ENCODE results near the gene TMEM106B. TPM values are rescaled to one million over a fixed set of nuclear protein-coding genes. Genes with fewer than 3 reads are reported as not detected.

Gene TMEM106B
- total RNA-seq, 1 experiment from 2014 or later, result 27.5 TPM

DNA sequence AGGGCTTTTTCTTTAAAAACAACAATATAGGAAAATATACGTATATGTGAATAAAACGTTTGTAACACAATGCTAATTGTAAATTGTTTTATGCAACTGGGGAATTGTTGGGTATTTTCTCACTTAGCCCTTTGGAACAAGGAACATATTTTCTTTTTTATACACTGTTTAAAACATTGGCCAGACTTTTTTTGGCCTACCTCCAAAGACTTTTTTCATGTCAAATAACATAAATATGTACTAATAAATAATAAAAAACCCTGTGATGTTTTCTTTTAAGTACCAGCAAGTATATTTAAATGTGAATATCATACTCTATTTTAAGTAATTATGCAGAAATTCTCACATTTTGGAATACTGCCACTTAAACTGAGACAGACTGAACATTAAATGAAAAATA, 15.7 kb downstream of the TMEM106B start:
- no peak for DNase-seq (ENCODE audit: low read depth)

DNA sequence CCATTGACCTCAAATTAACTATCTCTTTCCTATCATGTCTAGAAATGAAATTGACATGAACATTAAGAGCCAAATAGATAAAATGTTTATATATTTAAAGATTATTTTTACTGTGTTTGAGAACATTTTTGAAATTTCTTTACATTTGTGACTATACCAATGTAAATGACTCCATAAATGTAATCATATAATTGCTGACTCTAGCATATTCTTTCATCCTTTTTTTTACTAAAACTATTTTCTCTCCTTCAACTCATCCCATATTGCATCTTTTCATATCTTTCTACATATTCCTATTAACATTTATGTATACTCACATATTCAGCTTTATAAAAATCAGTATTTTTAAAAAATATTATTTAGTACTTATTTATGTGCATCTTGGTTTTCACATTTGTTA, 16.9 kb downstream of the TMEM106B start:
- DNase-seq (ENCODE audit: low read depth), result no peak

DNA sequence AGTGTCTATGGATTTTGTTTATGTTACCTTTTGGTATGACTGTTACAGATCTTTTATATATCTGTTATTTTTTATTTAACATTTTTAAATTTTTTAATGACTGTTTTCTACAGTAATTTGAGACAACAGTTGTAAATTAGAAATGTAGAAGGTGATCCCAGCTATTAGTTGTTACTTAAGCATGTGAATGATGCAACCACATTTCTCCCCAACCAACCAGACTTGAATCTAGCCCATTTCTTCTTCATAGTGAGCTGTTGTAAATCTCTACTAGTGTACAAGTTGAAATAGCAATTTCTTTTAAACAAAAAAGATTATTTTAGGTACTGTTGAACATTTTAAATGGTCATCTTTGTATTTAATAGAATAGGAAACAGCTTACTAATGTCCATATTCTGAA, 18.0 kb downstream of the TMEM106B start:
- DNase-seq (ENCODE audit: low read depth), result no peak

DNA sequence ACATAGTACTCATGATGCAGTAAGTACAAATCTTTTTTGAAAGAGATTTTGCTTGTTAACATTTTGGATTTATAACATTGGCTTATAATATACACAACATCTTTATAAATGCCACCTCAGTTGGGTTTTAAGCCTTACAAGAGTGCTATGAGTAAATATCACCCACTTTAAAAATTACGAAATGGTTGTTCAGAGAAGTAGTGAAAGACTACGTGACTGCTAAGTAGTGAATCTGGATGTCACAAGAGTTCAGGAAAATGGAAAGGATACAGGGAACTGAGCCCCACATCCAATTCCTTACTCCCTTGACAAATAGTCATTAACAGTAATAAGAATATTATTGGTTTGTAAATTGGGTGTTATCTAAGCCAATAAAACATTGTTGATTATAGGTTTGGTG, 20.0 kb downstream of the TMEM106B start:
- no peak for DNase-seq (ENCODE audit: low read depth)

DNA sequence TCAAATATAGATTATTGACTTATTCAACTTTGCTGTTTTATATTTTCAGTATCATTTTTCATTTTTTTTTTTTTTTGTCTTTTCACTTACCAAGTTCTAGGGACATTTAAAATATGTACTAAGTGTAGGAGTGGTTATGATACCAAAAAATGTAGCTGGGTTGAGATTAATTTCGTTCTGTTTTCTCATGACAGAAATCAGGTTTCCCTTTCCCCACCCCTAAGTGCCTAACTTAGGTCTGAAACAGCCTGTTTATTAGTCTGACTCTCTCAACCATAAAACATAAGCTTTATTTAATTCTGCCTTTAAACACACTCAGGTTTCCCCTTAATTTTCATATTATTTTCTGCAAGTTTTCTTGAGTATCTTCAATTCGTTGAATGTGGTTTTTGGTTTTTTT, 22.1 kb downstream of the TMEM106B start:
- DNase-seq (ENCODE audit: low read depth), result no peak

DNA sequence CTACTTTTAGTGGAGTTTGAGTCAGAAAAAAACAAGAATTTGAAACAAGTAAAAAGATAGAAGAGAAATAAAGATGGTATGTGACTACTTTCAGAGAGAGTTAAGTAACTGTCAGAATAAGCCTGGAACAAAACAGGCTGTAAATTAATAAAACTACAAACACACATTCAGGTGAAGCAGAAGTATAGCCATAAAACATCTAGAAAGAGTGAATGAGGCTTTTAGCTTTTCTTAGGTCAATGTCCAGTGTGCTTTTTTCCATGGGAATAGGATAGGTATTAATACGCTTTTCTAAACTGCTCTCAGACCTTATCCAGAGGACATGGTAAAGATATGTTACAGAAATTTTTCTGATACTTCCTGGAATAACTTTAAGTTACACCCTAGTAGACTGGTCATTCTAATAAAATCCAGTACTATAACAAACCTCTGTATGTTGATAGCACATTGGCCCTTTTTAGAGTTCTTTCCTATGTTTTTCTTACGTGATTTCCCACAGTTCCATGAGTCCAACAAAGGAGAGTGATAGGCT, 23.3 kb downstream of the TMEM106B start:
- no peak for DNase-seq (ENCODE audit: low read depth)

DNA sequence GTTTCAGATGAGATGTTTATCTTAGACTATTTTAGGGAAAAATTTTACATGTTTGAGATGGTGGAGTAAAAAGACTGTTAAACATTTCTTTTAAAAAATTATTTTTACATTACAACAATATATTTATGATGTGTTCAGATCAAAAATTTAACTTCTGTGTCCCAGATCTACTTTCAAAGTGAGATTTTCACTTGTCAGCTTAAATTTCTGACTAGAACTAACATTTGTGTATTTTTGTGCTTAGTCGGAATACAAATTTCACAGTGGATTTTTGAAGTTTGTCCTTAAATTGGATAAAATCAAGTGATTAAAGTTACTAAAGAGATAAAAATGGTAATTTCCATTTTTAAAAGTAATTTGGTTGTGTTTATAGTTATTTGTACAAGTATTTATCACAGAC, 24.9 kb downstream of the TMEM106B start:
- DNase-seq (ENCODE audit: low read depth), result no peak

DNA sequence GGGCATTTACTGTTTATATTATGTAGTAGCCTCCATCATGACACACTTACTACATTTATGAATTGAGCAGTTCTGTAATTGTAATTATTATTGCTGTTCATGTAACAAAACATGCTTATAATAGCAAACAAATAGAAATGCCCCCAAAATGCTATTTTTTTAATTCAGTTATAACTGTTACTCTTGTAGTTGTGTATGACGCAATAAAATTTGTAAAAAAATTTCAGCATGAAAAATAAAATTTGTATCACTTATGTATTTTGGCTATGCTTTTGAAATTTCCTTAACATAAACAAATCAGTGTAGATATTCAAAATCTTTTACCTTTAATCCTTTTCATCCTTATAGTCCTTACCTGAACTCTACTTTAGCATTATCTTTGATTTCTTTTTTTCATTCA, 25.9 kb downstream of the TMEM106B start:
- DNase-seq (ENCODE audit: low read depth), result no peak

DNA sequence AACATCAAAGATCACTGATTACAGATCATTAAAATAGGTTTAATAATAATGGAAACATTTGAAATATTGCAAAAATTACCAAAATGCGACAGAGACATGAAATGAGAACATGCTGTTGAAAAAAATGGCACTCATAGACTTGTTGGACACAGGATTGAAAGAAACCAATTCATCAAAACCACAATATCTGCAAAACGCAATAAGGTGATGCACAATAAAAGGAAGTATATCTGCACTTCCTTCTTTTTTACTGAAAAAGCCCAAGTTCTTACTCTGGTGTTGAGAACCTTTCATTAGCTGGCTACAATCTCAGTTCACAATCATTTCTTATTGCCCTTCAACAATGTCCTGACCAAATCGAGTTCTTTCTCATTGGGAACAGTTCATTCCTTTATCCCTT, 28.7 kb downstream of the TMEM106B start:
- DNase-seq (ENCODE audit: low read depth), result no peak

DNA sequence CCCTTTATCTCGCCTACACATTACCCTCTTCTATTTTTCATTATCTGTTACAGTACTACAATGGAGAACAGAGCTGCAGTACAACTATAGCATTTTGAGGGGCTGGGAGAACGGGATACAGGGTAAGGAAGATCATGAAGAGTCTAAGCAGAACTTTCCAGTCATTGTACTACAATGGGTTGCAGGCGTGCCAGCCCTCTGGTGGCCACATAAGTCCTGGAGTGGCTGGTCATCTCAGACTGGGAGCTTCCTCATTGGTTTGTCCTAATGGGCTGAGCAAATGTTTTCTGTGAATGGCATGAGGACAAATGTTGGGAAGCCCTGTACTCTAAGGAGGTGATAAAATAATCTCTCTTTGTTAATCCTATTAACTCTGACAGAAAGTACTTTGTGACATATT, 33.0 kb downstream of the TMEM106B start:
- peak; percentile 29 for DNase-seq (ENCODE audit: low read depth)

DNA sequence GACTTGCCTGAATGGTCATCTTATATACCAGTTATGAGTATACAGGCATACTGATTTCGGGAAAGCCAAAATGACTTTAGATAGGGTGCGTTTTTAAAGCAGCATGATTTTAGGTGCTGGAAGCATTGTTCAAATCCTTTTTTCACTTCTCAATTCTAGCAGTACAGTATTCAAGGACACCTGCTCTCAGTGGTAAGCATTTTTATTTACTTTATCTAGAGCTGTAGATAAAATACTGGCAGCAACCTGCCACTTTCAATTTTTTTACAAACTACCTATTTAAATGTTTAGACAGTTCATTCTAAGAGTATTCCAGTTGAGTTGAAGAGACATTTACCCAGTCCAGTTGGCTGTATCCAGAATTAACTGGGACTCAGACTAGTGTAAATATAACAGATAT, 33.6 kb downstream of the TMEM106B start:
- no peak for DNase-seq (ENCODE audit: low read depth)

DNA sequence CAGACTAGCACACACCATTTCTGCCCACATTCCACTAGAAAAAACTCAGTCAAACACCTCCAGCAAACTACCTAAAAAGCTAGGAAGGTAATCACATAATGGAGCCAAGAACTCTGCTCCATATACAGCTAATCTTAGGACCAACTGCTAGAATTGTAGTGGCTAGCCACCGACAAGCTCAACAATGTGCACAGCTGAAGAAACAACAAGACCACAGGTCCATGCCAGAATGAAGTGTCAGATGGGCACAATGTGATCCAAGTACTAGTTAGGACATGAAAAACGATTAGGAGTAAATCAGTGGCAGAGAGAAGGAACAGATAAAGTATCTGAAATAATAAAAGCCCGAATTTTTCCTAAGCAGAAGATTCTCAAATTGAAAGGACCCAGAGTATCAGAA, 38.6 kb downstream of the TMEM106B start:
- no peak for DNase-seq (ENCODE audit: low read depth)

DNA sequence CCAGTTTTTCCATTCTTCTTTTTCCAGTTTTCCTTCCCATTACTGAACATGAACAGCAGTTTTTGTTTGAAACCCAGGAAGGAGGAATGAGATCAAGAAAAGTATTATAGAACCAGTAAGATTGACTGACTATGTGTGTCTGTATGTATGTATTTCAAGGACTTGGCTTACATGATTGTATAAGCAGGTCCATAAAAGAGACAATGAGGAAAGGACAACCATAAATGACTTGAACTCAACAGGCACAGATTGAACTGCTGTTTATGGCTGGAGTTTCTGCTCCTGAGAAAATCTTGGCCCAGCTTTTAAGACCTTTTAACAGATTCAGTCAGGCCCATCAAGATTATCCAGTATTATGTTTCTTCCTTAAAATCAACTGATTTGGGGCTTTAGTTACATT, 39.1 kb downstream of the TMEM106B start:
- no peak for DNase-seq (ENCODE audit: low read depth)

DNA sequence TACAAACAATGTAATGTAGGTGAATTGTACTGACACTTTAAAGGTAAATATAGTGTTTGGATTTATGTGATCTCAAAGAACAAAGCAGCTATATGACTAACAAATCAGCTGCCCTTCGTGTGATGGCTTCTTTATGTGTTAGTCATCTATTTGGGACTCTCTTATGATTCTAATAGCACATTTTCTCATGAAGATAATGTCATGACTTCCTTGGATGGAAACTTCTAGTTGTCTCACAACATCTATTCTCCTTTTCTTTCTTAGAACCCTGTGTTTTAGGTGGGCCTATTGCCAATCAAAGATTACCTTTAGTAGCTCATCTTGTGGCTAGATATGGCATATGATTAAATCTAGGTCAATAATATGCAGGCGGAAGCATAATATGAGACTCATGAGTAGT, 45.0 kb downstream of the TMEM106B start:
- peak; percentile 42 for DNase-seq (ENCODE audit: low read depth)

DNA sequence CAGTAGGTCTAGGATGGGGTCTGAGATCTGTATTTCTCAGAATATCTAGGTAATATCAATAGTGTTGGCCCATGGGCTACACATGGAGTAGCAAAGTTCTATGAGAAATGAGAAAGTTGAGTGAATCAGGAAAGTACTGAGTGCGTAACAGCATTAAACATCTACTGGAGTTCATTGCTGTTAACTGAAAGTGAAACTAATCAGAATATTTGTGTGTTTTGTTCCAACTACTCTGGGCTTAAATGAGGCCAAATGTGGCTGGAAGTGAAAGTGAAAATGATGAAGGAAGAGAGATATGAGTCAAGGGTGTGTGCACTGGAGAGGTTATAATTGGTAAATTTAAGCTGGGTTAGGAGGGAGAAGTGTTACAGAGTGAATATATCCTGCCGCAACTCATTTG, 46.5 kb downstream of the TMEM106B start:
- peak; percentile 59 for DNase-seq (ENCODE audit: low read depth)

DNA sequence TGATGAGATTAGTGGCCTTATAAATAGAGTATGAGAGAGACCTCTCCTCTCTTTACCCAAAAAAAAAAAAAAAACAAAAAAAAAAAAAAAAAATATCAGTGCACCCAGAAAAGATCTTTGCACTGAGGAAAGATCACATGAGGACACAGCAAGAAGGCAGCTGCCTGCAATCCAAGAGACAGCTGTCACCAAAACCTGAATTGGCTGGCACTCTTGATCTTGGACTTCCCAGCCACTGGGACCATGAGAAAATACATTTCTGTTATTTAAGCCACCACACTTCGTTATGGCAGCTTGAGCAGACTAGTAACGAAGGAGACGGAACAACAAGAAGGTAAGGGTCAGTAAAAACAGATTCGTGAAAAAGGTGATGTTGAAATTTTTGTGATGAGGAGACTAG, 47.0 kb downstream of the TMEM106B start:
- DNase-seq (ENCODE audit: low read depth), result no peak

DNA sequence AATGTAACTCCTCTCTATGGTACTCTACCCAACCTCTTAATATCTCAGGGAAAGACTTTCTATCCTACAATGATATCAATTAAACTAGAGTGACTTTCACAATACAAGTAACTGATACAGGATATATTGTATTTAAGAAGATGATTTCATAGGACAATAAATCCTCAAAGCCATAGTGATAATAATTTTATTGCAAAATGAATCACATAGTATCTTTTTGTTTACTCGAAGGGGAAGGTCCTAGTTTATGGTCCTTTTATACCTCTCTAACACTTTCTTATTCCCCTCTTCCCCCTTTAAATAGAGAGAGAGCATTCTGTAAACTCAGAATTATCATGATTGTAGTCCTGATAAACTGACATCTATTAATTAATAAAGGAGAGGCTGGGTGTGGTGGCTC, 56.4 kb downstream of the TMEM106B start:
- no peak for DNase-seq (ENCODE audit: low read depth)

DNA sequence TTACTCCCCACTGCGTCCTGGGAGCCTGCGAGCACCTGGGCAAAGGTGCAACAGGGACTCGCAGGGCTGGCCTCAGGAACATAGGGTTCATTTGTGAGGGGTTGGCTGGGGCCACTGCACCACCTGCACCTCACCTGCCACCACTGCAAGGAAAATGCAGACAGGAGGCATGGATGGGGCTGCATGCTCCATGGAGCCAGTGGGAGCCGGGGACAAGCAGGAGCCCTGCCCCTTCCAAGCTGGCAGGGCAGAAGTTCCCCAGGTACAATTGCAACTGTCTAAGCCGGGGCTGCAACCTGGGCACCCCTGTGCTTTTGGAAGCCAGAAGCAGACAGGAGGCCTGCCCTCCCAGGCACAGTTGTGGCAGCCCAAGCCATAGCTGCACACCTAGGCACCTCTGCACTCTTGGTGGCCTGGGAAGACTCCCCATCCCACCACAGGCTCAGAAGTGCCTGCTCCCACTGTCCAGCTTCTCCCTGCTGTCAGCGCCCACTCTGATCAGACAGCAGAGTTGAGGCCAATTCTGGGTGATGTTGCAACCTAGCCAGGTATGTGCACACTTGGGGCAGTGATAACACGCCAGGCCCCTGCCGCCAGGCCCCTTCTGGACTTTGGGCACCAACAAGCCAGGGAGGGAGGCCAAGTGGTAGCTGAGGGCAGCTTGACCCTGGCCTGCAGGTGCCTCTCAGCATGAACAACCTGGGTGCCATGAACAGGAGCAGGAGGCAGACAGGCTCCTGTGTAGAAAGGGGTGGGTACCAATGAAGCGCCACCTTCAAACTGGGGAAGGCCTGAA, 58.2 kb downstream of the TMEM106B start:
- no peak for DNase-seq (ENCODE audit: low read depth)

DNA sequence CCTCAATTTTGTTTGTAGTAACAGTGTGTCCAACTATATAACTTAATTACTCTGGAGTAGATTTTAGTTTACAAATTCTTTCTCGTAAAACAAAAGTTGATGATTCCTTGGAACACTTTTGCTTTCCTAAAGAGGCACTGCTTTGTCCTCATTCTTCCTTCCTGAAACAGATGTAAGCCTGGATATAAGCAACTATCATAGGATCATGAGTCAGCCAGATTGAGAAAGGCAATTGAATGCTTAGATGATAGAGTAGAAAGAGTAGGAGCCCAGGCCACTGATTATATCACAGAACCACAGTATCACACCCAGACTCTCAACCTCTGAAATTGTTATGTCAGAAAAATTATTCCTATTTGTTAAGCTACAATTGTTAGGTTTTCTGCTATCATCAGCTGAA, 69.9 kb downstream of the TMEM106B start:
- DNase-seq (ENCODE audit: low read depth), result peak; percentile 48

DNA sequence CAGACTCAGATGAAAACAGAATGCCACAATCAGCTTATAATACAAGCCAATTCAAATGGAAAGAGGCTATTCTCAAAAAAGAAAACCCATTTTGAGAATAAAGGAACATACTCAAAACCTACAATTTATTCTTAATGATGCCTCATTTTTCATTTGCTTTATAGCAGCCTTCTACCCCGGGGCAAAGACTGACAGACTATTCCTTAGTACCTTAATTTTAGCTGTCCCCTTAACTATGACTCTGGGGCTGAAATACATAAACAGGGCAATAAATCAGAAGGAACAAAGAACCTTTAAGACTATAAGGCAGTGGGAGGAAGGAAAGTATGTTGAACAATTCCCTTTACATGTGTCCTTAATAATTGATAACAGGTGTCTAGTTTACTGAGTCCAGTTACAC, 76.8 kb downstream of the TMEM106B start:
- no peak for DNase-seq (ENCODE audit: low read depth)

DNA sequence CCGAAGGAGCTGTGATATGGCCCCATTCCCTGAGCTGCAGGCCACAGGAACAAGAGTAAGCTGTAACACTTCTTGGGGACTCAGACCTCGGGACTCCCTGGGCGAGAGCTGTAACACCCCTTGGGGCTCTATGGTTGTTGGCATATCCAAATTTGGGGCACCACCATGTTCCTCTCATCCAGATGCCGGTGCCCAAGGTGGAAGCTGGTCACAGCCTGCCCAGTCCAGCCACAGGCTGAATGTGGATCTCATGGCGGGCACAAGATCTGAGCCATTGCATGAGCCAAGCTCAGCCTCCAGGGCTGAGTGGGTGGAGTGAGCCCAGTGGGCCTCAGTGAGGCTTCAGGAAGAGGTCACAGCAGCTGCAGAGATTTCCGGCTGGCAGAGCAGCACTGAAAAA, 78.9 kb downstream of the TMEM106B start:
- DNase-seq (ENCODE audit: low read depth), result no peak

DNA sequence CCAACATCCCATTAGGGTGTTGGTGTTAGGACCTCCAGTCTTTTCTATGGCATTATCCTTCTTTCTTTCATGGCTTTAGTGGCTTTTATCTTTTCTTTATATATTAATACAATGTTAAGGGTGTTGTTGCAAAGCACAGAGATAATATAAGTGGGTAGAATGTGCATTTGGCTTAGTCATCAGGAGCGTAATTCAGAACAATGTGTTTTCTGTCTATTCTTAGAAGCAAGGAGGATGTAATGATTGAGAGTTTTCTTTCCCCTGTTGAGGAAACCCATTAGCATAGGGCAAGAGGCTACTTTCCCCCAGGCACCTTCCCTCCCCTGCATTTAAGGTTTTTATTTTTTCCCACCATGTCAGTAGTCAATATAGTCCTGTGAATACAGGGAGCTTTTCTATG, 79.7 kb downstream of the TMEM106B start:
- no peak for DNase-seq (ENCODE audit: low read depth)

DNA sequence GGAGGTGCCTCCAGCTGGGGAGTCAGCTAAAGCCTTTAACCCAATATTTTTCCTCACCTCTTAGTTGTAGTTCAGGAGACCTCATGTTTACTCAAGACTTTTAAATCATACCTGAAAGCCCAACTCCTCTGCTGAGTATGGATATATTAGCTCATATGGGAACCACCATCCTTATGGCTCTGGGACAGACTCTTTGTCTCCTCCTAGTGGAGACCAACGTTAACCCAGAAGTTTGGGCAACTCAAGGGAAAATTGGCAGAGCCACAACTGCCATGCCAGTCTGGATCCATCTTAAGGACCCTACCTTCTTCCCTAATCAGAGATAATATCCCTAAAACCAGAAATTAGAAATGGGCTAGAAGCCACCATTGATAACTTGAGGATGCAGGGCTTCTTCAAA, 80.8 kb downstream of the TMEM106B start:
- no peak for DNase-seq (ENCODE audit: low read depth)

Data from HT1080 (cell line).